Measurements from ENCODE around the gene CASP7.

GRCh38 chr10:113720386-113720785, 40.7 kb downstream of the CASP7 start:
- TF ChIP-seq CTCF (conservative IDR thresholded peaks at IDR 0.05; ENCODE audit: low read length) (no peak), EZH2phosphoT487 (IDR thresholded peaks at IDR 0.05; ENCODE audit: borderline replicate concordance, low read depth, low read length) (no peak)
